HG02610 (cell line): Measurements from ENCODE around the gene GFER.
A peak's percentile ranks its signal among the peaks of the same experiment; 100 is the strongest.
"Not testable (repeated sequence)": the region's sequence is repeated elsewhere in the genome, so short reads cannot be mapped to it uniquely, and the experiment has no call there.

Source experiments
- ATAC-seq: cut with Tn5 transposase; IDR thresholded peaks from one replicate; pipeline ENCODE4 v1.9.1; 2021; ENCODE audit warnings: mild to moderate bottlenecking, moderate library complexity; ENCODE audit not compliant: unreplicated experiment

Gene GFER

GRCh38 chr16:1983544-1984346 lies at the start of gene GFER:
Gene GFER, plus strand, starts transcription at chr16:1984193. Its CDS starts 26 bp downstream, at chr16:1984219.
- ATAC-seq = peak; percentile 78

GRCh38 chr16:1936945-1937479 lies 47.0 kb upstream of the GFER start:
- ATAC-seq = no peak

DNA sequence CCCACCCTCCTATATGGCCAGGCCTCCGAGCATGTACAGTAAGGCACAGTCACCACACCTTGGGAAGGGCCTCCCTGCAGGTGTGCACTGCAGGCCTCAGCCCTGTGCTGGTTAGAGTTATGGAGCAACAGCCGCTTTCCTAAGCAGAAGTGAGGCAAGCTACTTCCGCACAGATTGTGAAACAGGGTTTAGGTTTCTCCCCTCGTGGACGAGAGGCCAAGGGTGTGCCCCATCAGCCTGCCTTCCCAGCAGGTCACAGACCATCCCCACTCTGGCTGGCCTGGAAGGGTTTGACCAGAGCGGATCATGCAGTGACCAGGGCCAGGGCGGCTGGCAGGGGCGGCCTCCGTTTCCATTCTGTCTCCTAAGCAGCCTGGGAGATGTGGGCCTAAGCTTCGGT lies 45.7 kb upstream of the GFER start:
- ATAC-seq = no peak

DNA sequence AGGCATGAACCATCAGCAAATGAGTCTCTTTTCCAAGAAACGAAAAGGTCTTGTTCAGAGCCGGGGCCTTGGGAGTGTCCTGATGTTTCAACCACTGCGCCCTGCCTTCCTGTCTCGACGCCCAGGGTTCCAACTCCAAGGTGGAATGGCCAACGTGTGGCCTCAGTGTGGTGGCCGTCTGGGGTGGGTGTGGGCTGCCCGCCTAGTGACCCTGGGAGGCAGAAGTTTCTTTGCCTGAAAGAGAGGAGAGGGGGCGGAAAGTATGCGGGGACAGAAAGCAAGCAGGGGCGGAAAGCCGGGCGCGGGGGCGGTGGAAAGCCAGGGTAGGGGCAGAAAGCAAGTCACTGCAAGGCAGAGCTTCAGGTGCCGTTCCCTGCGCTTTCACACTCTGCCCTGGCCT lies 45.1 kb upstream of the GFER start:
- no peak for ATAC-seq

DNA sequence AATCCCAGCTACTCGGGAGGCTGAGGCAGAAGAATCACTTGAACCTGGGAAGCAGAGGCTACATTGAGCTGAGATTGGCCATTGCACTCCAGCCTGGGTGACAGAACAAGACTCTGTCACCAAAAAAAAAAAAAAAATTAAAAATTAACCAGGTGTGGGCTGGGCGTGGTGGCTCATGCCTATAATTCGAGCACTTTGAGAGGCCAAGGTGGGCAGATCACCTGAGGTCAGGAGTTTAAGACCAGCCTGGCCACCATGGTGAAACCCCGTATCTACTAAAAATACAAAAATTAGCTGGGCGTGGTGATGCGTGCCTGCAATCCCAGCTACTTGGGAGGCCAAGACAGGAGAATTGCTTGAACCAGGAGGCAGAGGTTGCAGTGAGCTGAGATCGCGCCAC lies 44.2 kb upstream of the GFER start:
- ATAC-seq = not testable (repeated sequence)

GRCh38 chr16:1940273-1941161 lies 43.5 kb upstream of the GFER start:
- no peak for ATAC-seq

- ATAC-seq = no peak
These were observed 42.6 kb upstream of the GFER start for GRCh38 chr16:1941162-1942046.

GRCh38 chr16:1942047-1942809 lies 41.8 kb upstream of the GFER start:
- ATAC-seq = no peak

- peak; percentile 86 for ATAC-seq
These were observed 40.9 kb upstream of the GFER start, which contains the start of gene MSRB1 for GRCh38 chr16:1942810-1943726. Gene MSRB1, minus strand, starts transcription at chr16:1943199. Its CDS starts 43 bp downstream, at chr16:1943156.

DNA sequence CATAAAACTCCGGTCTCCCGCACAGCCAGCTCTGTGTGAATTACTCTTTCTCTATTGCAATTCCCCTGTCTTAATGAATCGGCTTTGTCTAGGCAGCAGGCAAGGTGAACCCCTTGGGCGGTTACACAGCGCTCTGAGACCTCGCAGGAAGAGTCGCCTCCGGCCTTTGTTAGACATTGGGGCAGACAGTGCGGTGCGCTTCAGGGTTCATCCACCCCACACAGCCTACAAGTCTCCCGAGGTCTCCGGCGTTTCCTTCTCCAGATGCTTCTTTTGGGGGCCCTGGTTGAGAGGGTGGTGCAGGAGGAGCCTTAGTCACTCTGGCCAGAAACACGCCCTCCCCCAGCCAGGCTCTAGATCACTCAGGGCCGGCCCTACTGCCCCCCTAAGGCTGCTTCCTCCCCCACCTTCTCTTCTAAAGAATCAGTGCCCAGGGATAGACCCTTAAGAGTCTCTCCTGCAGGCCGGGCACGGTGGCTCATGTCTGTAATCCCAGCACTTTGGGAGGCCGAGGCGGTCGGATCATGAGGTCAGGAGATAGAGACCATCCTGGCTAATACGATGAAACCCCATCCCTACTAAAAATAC lies 39.3 kb upstream of the GFER start:
- ATAC-seq = no peak

- no peak for ATAC-seq
These were observed 38.2 kb upstream of the GFER start for GRCh38 chr16:1945559-1946391.

GRCh38 chr16:1946495-1947368 lies 37.3 kb upstream of the GFER start:
- no peak for ATAC-seq

GRCh38 chr16:1947369-1947670 lies 36.7 kb upstream of the GFER start:
- no peak for ATAC-seq

- ATAC-seq = no peak
These were observed 34.5 kb upstream of the GFER start for GRCh38 chr16:1949507-1949906.

- ATAC-seq = no peak
These were observed 33.9 kb upstream of the GFER start for GRCh38 chr16:1950047-1950446.

DNA sequence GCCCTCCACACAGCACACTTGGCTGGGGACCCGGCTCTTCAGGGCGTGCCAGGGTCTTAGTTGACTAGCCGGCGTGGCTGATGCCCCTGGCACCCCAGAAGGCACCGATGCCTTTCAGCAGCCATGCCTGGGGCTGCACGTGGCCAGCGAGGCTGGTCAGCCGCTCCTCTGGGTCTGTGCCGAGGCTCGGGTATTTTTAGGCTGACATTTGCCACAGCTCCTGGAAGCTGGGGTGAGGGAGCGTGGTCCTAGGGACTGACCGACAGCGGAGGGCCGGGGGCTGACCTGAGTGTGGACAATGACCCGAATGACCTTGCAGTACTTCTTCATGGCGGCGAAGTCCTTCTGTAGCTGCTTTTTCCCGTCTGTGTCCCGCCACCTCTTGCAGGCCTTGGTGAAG lies 33.4 kb upstream of the GFER start:
- ATAC-seq = no peak

DNA sequence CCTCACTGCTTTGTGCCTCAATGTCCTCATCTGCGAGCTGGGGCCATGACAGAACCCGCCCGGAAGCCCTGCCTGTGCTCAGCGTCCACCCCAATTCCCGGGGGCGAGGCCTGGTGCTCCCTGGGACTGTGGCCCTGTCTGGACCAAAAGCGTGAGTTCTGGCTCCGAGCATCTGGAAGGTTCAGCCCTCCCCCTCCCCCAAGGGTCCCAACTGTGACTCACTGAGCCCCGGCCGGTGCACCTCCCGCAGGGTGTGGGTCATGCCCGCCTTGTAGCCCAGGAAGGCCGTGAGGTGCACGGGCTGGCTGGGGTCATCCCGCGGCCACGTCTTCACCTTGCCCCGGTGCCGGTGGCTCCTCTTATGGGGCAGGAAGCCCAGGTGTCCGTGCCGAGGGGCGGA lies 30.3 kb upstream of the GFER start:
- ATAC-seq = no peak
